HepG2 (cell line): ENCODE data around the gene LCN1. TPM values are rescaled to one million over a fixed set of nuclear protein-coding genes. Genes with fewer than 3 reads are reported as not detected.

Source experiments
- BORCS8-MEF2B ChIP-seq: sonication (generic); formaldehyde crosslinking; IDR thresholded peaks from 2 replicates; pipeline ENCODE4 v1.8.0; 2022; ENCODE audit warnings: mild to moderate bottlenecking, missing genetic modification reagents
- ZNF670 ChIP-seq: sonication (generic); formaldehyde crosslinking; IDR thresholded peaks from 2 replicates; pipeline ENCODE4 v1.8.0; 2022; ENCODE audit warnings: mild to moderate bottlenecking, missing genetic modification reagents, borderline replicate concordance
- ZNF672 ChIP-seq: sonication (generic); formaldehyde crosslinking; IDR thresholded peaks from 2 replicates; pipeline ENCODE4 v1.8.1; 2022; ENCODE audit warnings: missing genetic modification reagents
- polyA plus RNA-seq, 8 experiments: library from polyadenylated mRNA; depleted of rRNA in 3 of 8; stranded (reverse) in 7 of 8; unstranded in 1 of 8; fragments of >200 nt; fragmentation: Illumina TruSeq in 4 of 8; extraction: Trizol in 4 of 8; gene quantifications; 2 replicates each; pipeline versions ENCODE4 v1.2.1 to v1.2.3, GENCODE V29; 2011 to 2016; ENCODE audit warnings: low read depth in 4 of 8, missing spikeins in 1 of 8, mixed read lengths in 1 of 8; ENCODE audit not compliant: insufficient read depth in 1 of 8
- total RNA-seq, 5 experiments: library from RNA; depleted of rRNA; stranded (reverse); fragments of >200 nt; fragmentation: Illumina TruSeq; extraction: Trizol; gene quantifications; 2 replicates each; pipeline ENCODE4 v1.2.3, GENCODE V29; 2016; ENCODE audit warnings: low read depth in 1 of 5
- TF ChIP-seq, protein P1 (sequence below): sonication (generic); formaldehyde crosslinking; IDR thresholded peaks from 2 replicates; pipeline ENCODE4 v1.5.0; 2020; ENCODE audit warnings: mild to moderate bottlenecking, missing genetic modification reagents, moderate library complexity
- TF ChIP-seq, protein P2 (sequence below): sonication (generic); formaldehyde crosslinking; IDR thresholded peaks from 2 replicates; pipeline ENCODE4 v1.5.1; 2020; ENCODE audit warnings: mild to moderate bottlenecking, missing genetic modification reagents, moderate library complexity
- TF ChIP-seq, protein P3 (sequence below): sonication (generic); formaldehyde crosslinking; IDR thresholded peaks from 2 replicates; pipeline ENCODE4 v1.5.0; 2020; ENCODE audit warnings: missing genetic modification reagents
- TF ChIP-seq, protein P4 (sequence below): sonication (generic); formaldehyde crosslinking; IDR thresholded peaks from 2 replicates; pipeline ENCODE4 v1.4.0; 2020; ENCODE audit warnings: mild to moderate bottlenecking, missing genetic modification reagents
- TF ChIP-seq, protein P5 (sequence below): sonication (generic); formaldehyde crosslinking; IDR thresholded peaks from 2 replicates; pipeline ENCODE4 v1.4.0; 2020; ENCODE audit warnings: mild to moderate bottlenecking, missing genetic modification reagents
- TF ChIP-seq, protein P6 (sequence below): sonication (generic); formaldehyde crosslinking; IDR thresholded peaks from 2 replicates; pipeline ENCODE4 v1.4.0; 2020; ENCODE audit warnings: missing genetic modification reagents
- TF ChIP-seq, protein P7 (sequence below): IDR thresholded peaks from 2 replicates; pipeline ENCODE4 v1.6.1; 2016; ENCODE audit warnings: missing biosample characterization, missing genetic modification reagents, low read depth
- TF ChIP-seq, protein P8 (sequence below): sonication (generic); formaldehyde crosslinking; IDR thresholded peaks from 2 replicates; pipeline ENCODE4 v1.8.0; 2022; ENCODE audit warnings: missing genetic modification reagents, mild to moderate bottlenecking, moderate library complexity, borderline replicate concordance

LCN1 gene
- total and polyA plus RNA-seq, 2 of the 13 experiments (the other 11 are each of a cell fraction or from before 2014, with no cell fraction given) = not detected

DNA sequence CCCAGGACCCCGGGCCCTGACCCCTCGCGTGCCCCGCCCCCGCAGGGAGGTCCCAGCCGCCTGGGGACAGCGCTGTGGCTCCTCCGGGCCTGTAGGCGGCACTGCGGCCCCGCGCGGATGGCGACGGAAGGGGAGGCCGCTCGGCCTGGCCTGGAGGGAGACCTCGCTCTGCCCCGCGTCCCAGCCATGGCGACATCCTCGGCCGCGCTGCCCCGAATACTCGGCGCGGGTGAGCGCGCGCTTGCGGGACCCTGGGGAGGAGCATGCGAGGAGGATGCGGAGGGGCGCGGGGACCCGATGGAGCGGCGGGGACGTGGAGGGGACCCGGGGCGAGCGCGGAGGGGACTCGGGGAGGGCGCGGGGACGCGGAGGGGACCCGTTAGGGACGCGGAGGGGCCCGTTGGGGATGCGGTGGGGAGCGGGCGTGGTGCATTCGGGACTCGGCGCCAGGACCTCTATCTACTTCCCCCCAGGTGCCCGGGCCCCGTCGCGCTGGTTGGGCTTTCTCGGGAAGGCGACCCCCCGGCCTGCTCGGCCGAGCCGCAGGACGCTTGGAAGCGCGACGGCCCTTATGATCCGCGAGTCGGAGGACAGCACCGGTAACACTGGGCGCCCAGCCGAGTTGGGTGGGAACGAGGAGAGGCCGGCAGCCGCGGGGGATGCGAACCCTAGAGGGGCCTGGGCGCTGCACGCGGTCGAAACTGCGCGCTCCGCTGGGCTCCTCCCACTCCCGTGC is 20.5 kb upstream of the LCN1 start, which contains the start of gene MRPS2 (continued):
- TF ChIP-seq, protein P1, sequence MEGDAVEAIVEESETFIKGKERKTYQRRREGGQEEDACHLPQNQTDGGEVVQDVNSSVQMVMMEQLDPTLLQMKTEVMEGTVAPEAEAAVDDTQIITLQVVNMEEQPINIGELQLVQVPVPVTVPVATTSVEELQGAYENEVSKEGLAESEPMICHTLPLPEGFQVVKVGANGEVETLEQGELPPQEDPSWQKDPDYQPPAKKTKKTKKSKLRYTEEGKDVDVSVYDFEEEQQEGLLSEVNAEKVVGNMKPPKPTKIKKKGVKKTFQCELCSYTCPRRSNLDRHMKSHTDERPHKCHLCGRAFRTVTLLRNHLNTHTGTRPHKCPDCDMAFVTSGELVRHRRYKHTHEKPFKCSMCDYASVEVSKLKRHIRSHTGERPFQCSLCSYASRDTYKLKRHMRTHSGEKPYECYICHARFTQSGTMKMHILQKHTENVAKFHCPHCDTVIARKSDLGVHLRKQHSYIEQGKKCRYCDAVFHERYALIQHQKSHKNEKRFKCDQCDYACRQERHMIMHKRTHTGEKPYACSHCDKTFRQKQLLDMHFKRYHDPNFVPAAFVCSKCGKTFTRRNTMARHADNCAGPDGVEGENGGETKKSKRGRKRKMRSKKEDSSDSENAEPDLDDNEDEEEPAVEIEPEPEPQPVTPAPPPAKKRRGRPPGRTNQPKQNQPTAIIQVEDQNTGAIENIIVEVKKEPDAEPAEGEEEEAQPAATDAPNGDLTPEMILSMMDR (CRISPR knock-in tag) = peak; percentile 96
- TF ChIP-seq, protein P2, sequence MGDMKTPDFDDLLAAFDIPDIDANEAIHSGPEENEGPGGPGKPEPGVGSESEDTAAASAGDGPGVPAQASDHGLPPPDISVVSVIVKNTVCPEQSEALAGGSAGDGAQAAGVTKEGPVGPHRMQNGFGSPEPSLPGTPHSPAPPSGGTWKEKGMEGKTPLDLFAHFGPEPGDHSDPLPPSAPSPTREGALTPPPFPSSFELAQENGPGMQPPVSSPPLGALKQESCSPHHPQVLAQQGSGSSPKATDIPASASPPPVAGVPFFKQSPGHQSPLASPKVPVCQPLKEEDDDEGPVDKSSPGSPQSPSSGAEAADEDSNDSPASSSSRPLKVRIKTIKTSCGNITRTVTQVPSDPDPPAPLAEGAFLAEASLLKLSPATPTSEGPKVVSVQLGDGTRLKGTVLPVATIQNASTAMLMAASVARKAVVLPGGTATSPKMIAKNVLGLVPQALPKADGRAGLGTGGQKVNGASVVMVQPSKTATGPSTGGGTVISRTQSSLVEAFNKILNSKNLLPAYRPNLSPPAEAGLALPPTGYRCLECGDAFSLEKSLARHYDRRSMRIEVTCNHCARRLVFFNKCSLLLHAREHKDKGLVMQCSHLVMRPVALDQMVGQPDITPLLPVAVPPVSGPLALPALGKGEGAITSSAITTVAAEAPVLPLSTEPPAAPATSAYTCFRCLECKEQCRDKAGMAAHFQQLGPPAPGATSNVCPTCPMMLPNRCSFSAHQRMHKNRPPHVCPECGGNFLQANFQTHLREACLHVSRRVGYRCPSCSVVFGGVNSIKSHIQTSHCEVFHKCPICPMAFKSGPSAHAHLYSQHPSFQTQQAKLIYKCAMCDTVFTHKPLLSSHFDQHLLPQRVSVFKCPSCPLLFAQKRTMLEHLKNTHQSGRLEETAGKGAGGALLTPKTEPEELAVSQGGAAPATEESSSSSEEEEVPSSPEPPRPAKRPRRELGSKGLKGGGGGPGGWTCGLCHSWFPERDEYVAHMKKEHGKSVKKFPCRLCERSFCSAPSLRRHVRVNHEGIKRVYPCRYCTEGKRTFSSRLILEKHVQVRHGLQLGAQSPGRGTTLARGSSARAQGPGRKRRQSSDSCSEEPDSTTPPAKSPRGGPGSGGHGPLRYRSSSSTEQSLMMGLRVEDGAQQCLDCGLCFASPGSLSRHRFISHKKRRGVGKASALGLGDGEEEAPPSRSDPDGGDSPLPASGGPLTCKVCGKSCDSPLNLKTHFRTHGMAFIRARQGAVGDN (CRISPR knock-in tag) = peak; percentile 78
- TF ChIP-seq ZNF672 (CRISPR knock-in tag) = peak; percentile 53; the same call in 1 of the 2 replicates
- TF ChIP-seq, protein P3, sequence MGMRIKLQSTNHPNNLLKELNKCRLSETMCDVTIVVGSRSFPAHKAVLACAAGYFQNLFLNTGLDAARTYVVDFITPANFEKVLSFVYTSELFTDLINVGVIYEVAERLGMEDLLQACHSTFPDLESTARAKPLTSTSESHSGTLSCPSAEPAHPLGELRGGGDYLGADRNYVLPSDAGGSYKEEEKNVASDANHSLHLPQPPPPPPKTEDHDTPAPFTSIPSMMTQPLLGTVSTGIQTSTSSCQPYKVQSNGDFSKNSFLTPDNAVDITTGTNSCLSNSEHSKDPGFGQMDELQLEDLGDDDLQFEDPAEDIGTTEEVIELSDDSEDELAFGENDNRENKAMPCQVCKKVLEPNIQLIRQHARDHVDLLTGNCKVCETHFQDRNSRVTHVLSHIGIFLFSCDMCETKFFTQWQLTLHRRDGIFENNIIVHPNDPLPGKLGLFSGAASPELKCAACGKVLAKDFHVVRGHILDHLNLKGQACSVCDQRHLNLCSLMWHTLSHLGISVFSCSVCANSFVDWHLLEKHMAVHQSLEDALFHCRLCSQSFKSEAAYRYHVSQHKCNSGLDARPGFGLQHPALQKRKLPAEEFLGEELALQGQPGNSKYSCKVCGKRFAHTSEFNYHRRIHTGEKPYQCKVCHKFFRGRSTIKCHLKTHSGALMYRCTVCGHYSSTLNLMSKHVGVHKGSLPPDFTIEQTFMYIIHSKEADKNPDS = no peak
- TF ChIP-seq ZNF670 (CRISPR knock-in tag) = peak; percentile 59; the same call in 1 of the 2 replicates
- TF ChIP-seq, protein P4, sequence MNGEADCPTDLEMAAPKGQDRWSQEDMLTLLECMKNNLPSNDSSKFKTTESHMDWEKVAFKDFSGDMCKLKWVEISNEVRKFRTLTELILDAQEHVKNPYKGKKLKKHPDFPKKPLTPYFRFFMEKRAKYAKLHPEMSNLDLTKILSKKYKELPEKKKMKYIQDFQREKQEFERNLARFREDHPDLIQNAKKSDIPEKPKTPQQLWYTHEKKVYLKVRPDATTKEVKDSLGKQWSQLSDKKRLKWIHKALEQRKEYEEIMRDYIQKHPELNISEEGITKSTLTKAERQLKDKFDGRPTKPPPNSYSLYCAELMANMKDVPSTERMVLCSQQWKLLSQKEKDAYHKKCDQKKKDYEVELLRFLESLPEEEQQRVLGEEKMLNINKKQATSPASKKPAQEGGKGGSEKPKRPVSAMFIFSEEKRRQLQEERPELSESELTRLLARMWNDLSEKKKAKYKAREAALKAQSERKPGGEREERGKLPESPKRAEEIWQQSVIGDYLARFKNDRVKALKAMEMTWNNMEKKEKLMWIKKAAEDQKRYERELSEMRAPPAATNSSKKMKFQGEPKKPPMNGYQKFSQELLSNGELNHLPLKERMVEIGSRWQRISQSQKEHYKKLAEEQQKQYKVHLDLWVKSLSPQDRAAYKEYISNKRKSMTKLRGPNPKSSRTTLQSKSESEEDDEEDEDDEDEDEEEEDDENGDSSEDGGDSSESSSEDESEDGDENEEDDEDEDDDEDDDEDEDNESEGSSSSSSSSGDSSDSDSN (CRISPR knock-in tag) = peak; percentile 80; the same call in 1 of the 2 replicates
- TF ChIP-seq, protein P5, sequence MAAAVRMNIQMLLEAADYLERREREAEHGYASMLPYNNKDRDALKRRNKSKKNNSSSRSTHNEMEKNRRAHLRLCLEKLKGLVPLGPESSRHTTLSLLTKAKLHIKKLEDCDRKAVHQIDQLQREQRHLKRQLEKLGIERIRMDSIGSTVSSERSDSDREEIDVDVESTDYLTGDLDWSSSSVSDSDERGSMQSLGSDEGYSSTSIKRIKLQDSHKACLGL (CRISPR knock-in tag) = peak; percentile 84
- TF ChIP-seq, protein P6, sequence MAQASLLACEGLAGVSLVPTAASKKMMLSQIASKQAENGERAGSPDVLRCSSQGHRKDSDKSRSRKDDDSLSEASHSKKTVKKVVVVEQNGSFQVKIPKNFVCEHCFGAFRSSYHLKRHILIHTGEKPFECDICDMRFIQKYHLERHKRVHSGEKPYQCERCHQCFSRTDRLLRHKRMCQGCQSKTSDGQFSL (CRISPR knock-in tag) = 0 out of 2 replicates have a peak, but pooled peaks have one; percentile 61
- peak; percentile 91 for TF ChIP-seq BORCS8-MEF2B
- TF ChIP-seq, protein P7, sequence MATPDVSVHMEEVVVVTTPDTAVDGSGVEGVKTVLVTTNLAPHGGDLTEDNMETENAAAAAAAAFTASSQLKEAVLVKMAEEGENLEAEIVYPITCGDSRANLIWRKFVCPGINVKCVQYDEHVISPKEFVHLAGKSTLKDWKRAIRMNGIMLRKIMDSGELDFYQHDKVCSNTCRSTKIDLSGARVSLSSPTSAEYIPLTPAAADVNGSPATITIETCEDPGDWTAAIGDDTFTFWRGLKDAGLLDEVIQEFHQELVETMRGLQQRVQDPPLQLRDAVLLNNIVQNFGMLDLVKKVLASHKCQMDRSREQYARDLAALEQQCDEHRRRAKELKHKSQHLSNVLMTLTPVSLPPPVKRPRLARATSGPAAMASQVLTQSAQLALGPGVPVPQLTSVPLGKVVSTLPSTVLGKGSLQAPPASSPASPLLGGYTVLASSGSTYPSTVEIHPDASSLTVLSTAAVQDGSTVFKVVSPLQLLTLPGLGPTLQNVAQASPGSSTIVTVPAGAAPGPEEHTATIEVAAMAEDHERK (CRISPR knock-in tag) = 0 out of 2 replicates have a peak, but pooled peaks have one; percentile 27
- TF ChIP-seq, protein P8, sequence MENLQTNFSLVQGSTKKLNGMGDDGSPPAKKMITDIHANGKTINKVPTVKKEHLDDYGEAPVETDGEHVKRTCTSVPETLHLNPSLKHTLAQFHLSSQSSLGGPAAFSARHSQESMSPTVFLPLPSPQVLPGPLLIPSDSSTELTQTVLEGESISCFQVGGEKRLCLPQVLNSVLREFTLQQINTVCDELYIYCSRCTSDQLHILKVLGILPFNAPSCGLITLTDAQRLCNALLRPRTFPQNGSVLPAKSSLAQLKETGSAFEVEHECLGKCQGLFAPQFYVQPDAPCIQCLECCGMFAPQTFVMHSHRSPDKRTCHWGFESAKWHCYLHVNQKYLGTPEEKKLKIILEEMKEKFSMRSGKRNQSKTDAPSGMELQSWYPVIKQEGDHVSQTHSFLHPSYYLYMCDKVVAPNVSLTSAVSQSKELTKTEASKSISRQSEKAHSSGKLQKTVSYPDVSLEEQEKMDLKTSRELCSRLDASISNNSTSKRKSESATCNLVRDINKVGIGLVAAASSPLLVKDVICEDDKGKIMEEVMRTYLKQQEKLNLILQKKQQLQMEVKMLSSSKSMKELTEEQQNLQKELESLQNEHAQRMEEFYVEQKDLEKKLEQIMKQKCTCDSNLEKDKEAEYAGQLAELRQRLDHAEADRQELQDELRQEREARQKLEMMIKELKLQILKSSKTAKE (CRISPR knock-in tag) = peak; percentile 49; the same call in 1 of the 2 replicates
